ENCODE results near the gene PLEKHG3.

DNA sequence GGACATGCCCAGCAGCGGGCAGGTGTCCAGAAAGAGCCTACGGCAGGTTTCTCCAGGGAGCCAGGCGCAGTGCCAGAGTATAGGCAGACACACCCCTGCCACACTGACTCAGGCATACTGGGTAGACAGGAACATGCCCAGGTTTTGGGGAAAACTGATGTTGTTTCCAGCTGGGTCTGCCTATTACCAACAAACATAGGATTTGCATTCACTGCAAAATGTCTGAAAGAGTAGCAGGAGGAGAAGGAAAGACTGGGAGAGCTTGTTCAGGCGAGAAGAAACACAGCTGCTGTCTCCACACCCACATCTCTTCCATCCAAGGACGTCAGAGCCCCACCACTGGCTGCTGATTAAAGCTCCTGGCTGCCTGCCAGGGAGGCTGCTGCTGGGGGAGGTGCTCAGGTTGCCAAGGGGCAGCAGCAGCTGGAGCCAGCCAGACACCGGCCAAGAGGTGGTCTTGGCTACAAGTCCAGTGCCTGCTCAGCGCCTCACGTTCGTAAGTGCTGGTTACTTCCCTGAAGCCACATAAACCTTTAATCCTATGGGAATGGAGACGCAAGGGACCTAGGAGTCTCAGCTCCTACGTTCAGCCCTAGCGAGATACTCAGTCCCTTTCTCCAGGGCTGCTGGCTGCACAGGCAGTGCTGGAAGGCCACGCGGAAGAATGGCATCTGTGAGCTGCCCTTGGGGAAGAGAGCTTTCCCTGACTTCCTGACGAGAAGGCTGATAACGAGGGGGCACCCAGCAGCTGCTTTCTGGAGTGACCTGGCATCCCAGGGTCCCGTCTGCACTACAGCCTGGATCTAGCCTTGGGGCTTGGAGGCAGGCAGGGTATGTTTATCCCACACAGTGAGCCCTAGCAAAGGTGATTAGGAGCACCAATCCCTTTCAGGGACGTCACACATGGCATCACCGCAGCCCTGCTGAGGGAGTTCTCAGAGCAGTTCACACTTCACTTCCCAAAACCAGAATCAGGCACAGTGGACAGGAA lies 58.1 kb downstream of the PLEKHG3 start:
- TF ChIP-seq, protein P1, sequence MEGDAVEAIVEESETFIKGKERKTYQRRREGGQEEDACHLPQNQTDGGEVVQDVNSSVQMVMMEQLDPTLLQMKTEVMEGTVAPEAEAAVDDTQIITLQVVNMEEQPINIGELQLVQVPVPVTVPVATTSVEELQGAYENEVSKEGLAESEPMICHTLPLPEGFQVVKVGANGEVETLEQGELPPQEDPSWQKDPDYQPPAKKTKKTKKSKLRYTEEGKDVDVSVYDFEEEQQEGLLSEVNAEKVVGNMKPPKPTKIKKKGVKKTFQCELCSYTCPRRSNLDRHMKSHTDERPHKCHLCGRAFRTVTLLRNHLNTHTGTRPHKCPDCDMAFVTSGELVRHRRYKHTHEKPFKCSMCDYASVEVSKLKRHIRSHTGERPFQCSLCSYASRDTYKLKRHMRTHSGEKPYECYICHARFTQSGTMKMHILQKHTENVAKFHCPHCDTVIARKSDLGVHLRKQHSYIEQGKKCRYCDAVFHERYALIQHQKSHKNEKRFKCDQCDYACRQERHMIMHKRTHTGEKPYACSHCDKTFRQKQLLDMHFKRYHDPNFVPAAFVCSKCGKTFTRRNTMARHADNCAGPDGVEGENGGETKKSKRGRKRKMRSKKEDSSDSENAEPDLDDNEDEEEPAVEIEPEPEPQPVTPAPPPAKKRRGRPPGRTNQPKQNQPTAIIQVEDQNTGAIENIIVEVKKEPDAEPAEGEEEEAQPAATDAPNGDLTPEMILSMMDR (conservative IDR thresholded peaks at IDR 0.05 in 1 of 2, IDR thresholded peaks at IDR 0.05 in 1 of 2; ENCODE audit: extremely low read depth in 1 of 2, insufficient read depth in 1 of 2, low read depth in 1 of 2, low read length in 2 of 2), result no peak
- no peak for TF ChIP-seq EZH2 (IDR thresholded peaks at IDR 0.05; ENCODE audit: borderline replicate concordance, low read length)
